OCI-LY7 (cell line): ENCODE measurements around the gene DHCR7.

ENCODE experiments used
- CTCF ChIP-seq: fragments of 200-600 bp; sonication (generic); conservative IDR thresholded peaks from 2 replicates; pipeline ENCODE4 v1.5.1; 2014; ENCODE audit warnings: mild to moderate bottlenecking, antibody characterized with exemption, low read length, moderate library complexity, mixed read lengths
- EZH2phosphoT487 ChIP-seq: fragments of 200-600 bp; sonication (generic); IDR thresholded peaks from 2 replicates; pipeline ENCODE4 v1.6.1; 2018; ENCODE audit warnings: low read depth, borderline replicate concordance, mild to moderate bottlenecking, mixed run types, antibody characterized with exemption, low read length, moderate library complexity, mixed read lengths

- no peak for TF ChIP-seq CTCF
- no peak for TF ChIP-seq EZH2phosphoT487
Observed at GRCh38 chr11:71447791-71448256, 369 bp downstream of the DHCR7 start.
